GM19239 (cell line): Measurements from ENCODE around the gene PLXNA3.
"Not testable (repeated sequence)": the region's sequence is repeated elsewhere in the genome, so short reads cannot be mapped to it uniquely, and the experiment has no call there.

Source experiments
- DNase-seq: peaks from one replicate; pipeline ENCODE4 v3.0.0; 2011; ENCODE audit warnings: low spot score; ENCODE audit not compliant: insufficient read length
- FAIRE-seq: peaks from 2 replicates; lab custom pipeline; 2011; peaks lifted over from hg19 to GRCh38; lab: Jason Lieb, UNC

Gene PLXNA3

DNA sequence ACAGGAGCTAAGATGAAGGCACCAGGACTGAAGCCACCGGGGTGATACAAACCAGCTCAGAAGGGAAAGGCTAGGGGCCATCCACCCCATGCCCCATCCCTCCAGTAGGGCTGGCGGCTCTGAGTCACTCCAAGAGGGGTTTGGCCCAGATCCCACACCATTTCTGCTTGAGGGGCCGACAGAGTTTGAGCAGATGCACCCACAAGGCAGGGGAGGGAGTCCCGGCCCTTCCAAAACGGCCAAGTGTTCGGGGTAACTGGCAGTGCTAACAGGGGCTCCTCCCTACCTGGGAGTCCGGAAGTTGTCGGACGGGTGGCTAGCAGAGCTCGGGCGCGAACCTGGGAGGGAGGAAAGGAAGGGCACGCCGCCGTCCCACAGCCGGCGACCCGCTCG lies 31.9 kb downstream of the PLXNA3 start:
- FAIRE-seq (peak; percentile 84), DNase-seq (no peak)

DNA sequence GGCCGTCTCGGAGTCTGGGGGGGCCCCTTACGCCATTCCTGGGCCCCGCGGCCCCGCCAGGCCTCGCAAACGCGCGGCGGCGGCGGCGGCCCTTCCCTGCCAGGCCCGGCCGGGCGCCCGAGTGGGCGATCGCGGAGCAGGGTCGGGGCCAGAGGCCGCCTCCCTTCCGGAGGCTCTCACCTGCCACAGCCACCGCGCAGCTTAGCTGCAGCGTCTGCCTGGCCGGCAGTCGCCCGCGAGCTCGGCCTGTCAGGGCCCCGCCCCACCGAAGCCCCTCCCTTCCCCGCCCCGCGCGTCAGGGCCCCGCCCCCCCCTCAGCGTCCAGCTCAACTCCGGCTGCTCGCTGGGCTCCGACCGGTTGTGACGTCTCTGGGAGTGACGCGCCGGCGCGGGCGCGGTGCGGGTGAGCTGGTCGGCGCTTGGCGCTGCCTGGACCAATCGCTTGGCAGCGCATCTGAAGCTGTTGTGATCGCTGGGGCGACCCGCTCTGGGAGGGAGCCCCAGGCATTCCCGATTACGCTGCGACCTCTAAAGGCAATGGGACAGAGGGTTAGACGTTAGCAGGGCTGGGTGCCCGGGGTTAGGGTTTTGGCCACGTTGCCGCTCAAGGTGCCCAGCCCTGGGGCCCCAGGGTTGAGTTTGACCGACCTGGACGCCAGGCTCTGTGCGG lies 32.5 kb downstream of the PLXNA3 start, which contains the start of gene SLC10A3:
TSS of gene SLC10A3 (minus strand) at position 216 of the 670 bp plus-strand sequence. CDS start 1,689 bp downstream, outside the sequence.
- peak; percentile 85 for DNase-seq
- no peak for FAIRE-seq

- FAIRE-seq (no peak), DNase-seq (no peak)
Observed at GRCh38 chrX:154494715-154495114, 36.6 kb downstream of the PLXNA3 start.

DNA sequence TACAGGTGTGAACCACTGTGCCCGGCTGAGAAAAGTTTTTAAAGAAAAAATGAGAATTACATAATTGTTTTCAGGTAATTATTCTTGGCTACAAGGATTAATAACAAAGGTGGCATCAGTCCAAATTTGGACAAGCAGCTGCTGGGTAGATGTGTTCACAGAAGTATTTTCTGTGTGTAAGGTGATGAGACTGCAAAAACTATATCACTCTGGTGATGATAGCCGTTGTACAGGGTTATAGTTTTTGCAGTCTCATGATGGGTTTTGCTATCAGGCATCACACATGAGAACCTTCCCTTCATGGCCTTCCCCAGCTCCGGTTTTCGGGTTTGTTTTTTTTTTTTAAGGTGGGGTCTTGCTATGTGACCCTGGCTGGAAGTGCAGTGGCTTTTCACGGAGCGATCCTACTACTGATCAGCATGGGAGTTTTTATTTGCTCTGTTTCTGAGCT lies 37.4 kb downstream of the PLXNA3 start:
- FAIRE-seq (no peak), DNase-seq (no peak)

GRCh38 chrX:154496591-154497137 lies 38.6 kb downstream of the PLXNA3 start:
- FAIRE-seq, DNase-seq: not testable (repeated sequence)

- not testable (repeated sequence) for DNase-seq
Observed at GRCh38 chrX:154501423-154501822, 43.3 kb downstream of the PLXNA3 start.

GRCh38 chrX:154502098-154502497 lies 44.0 kb downstream of the PLXNA3 start:
- FAIRE-seq, result no peak
- no peak for DNase-seq

More at GRCh38 chrX:154501423-154501822, 43.3 kb downstream of the PLXNA3 start:
- not testable (repeated sequence) for FAIRE-seq

DNA sequence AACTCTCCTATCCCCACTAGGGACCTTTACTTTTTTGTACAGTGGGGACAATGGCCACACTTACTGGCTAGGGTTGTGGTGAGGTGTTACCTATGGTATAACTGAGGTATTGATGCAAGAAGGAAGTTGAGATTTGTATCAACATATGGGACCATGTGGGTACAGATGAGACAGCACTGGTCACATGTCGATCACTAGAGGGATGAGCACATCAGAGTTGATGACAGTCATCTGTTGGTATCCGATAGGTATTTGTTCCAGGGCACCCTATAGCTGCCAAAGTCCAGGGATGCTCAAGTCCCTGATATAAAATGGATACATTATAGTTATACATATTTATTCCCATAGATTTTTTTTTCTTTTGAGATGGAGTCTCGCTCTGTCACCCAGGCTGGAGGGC lies 44.9 kb downstream of the PLXNA3 start:
- no peak for FAIRE-seq

GRCh38 chrX:154505734-154506133 lies 47.7 kb downstream of the PLXNA3 start:
- FAIRE-seq (no peak), DNase-seq (no peak)

More for the DNA sequence above, 44.9 kb downstream of the PLXNA3 start:
- DNase-seq, result no peak

DNA sequence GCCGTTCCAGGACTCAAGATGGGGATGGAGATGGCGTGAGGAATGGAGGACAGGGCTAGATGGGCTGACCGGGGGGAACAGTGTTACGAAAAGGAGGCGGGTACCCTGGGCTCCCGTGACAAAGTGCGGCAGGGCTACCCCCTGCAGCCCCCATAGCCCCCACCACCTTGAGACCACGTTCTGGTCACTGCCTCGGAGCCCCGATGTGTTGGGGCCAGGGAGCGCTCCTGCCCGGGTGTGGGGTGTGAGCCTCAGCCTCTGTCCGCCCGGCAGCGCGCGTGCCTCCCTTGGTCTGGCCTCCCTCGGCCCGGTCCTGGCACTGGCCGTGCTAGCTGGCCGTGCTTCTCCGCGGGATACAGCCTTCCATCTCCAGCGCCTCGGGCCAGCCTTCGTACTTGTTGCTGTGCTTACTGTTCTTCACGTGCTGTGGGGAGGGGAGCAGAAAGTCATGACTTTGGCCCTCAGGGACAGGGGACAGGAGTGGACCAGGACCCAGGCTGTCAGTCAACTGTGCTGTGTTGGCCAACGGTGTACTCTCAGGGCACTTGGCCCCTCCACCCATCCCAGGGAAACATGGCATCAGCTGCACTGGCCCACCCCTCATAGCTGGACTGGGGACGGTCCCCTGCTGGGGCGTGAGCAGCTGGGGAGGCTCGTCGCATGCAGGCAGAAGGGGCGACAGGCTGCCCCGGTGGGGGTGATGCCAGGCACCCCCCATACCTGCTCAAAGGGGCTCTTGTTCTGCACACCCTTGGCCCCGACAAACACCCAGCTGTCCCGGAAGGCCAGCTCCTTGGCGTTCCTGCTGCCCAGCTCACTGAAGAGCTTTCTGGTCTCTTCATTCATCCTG lies 48.6 kb downstream of the PLXNA3 start:
- FAIRE-seq, result no peak

DNA sequence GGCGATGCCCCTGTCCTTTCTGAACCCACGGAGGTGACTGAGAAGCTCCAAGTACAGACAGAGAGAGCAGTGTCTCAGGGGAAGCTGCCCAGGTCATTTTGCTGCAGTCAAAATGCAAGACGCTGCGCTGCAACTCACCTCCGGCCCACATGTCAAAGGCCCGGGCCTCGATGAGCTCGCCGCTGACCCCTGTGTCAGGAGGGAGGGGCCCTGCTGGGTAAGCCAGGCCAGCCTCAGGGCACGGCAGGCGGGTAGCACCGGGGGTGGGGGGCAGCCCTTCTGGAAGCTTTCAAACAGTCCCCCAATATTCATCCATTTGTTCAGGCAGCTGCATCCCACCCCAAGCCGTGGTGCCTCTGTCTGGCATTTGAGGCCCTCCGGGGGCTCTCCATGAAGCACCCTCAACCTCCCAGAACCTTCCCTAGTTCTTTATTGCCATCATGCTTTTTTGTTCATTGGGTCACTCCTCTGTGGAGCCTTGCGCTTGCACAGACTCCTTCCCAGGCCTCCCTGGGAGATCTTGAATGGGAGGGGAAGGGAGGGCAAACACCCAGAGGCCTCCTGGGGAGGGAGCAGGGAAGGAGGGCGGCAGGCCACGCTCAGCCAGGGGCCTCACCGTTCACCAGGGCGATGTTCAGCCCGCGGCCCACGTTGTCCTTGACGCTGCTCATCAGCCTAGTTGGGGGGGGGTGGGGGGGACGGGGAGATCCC lies 49.7 kb downstream of the PLXNA3 start:
- FAIRE-seq, result no peak
- no peak for DNase-seq

More for the DNA sequence above, 48.6 kb downstream of the PLXNA3 start:
- DNase-seq, result no peak

- FAIRE-seq, result no peak
- DNase-seq, result no peak
Observed at GRCh38 chrX:154508384-154508745, 50.3 kb downstream of the PLXNA3 start.

GRCh38 chrX:154509455-154509854 lies 51.4 kb downstream of the PLXNA3 start:
- FAIRE-seq (peak; percentile 48), DNase-seq (no peak)

- FAIRE-seq (no peak), DNase-seq (no peak)
Observed at GRCh38 chrX:154511761-154512160, 53.7 kb downstream of the PLXNA3 start.

GRCh38 chrX:154512879-154513553 lies 54.9 kb downstream of the PLXNA3 start:
- FAIRE-seq, result no peak
- no peak for DNase-seq

- FAIRE-seq, result peak; percentile 55
- no peak for DNase-seq
Observed at GRCh38 chrX:154513716-154514115, 55.6 kb downstream of the PLXNA3 start.

DNA sequence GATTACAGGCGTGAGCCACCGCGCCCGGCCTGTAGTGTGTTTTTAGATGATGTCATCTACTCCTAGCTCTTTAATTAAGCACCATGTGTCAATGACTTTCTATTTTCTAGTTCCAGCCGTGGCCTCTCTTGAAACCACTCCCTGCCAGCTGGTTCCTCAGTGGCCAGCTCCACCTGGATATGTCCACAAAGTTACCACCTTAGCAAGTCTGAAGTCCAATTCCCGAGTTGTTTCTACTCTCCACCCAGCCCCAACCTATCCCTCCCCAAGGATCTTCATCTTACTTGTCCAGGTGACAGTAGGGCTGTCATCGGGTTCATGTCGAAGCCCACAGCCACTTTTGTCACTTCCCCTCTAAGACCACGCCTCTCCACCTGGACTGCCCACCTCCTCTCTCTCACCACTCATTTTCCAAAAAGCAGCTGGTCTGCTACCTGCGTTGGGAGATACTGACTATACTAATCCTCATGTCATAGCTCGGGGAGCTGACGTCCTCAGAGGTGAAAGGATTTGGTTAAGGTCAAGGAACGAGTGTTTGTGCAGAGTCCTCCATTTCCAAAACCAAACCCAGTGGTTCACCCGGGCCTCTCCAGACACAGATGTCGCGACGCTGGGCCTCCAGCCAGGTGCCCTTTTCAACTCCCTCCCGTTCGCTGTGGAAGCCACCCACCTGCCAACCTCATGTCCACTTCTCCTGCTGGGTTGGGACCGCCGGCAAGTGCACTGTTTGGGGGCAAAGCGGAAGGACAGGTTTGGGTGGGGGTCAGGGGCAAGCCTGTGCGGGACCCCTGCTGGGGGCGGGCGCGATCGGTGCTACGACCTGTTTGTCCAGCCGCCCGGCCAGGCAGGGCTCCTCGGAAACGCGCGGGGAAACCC lies 57.2 kb downstream of the PLXNA3 start:
- DNase-seq, result no peak
- peak; percentile 90 for FAIRE-seq

GRCh38 chrX:154515966-154516655 lies 58.0 kb downstream of the PLXNA3 start, which contains the start of gene FAM3A:
TSS of gene FAM3A (minus strand) at chrX:154516232. CDS start at chrX:154515772, 460 bp downstream.
- DNase-seq (peak; percentile 70), FAIRE-seq (peak; percentile 95)
